Measurements from ENCODE around the gene GDF3.

The GDF3 gene

DNA sequence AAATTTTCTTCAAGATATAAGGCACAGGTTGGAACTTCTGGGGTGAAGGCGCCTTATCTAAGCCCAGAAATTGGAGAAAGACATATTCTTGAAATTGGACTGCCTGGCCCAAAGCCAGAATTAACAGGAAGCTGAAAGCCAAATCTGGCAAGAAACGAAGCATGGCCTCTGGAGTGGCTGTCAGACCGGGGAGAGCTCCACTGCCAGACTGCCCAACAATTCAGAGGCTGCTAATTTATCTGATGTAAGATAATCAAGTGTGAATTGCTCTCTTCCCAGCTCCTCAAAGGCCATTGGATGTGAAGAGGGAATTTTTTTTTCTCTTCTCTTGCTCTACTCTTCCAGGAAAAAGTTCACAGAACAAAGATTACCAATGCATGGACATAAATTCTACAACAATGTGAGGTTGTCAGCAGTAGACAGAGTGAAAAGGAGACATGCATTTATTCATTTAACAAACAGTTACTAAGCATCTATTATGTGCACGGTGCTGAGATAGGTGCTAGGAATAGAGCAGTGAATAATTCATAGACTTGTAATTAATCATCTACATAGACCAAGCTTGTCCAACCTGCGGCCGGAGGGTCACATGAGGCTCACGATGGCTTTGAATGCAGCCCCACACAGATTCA, at the start of gene GDF3:
TSS of gene GDF3 (minus strand) at position 210 of the 632 bp plus-strand sequence. CDS start at position 163, 47 bp downstream.
- DNase-seq = peak; percentile 83

DNA sequence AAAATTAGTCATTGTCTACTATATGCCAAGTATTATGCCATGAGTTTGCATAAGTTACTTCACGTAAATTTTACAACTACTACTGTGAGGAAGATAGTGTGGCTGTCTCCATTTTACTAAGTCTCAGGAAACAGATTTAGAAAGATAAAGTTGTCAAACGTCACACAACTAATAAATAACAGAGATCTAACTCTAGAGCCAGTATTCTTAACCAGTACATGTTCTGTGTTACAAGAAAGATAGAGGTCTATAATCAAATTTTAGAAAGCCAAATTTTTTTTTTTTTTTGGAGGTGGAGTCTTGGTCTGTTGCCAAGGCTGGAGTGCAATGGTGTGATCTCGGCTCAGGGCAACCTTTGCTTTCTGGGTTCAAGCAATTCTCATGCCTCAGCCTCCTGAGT, 37.4 kb upstream of the GDF3 start:
- DNase-seq = peak; percentile 58

DNA sequence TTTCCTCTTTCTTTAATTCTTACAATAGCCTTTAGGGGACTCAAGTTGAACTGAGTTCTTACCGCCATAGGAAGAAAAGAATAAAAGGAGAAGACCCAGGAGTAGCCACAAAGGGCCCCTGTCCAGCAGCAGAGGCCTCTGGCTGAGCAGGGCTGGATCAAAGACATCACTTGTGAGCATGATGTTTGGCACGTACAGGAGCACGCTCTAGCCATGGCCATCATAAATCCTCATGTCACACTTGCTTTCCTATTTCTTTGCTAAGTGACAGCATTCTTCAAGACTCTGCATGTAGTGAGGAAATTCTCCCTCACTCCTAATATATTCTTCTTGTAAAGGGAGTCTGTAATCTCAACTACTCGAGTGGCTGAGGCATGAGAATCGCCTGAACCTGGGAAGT, 35.9 kb upstream of the GDF3 start:
- DNase-seq = peak; percentile 35

DNA sequence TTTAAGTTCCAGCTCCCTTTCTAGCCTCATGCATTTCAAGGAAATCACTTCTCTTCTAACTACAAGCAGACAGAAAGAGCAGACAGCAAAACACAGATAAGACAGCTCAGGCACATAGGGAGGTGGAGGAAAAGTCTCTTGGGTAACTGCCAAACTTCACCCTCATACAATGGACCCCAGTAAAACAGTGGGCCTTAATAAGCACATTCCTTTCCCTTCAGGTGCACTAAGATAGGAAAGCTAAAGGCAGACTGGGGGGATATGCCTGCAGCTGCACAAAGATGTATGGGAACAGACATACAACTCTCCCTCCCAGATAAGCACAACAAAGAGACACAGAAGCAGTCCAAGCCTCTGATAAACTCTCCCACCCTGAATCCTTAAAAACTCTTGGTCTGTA, 35.4 kb upstream of the GDF3 start:
- DNase-seq = peak; percentile 34

DNA sequence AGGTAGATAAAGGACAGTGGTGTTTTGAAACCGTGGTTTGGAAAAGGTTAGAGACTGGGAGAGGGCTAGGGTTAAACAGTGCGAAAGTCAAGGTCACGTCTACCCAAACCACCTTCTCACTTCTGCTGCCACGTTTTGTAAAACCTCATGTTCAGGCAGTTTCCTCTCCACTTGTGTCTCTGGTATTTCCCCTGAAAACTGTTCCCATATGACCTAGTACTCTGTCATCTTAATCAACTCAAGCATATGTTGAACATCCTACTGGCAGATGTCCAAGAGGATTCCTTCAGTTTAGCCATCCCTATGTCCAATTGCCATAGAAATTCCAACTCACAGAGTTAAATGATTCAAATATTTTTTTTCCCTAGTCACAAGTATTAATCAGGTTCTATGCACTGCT, 34.2 kb upstream of the GDF3 start:
- no peak for DNase-seq

DNA sequence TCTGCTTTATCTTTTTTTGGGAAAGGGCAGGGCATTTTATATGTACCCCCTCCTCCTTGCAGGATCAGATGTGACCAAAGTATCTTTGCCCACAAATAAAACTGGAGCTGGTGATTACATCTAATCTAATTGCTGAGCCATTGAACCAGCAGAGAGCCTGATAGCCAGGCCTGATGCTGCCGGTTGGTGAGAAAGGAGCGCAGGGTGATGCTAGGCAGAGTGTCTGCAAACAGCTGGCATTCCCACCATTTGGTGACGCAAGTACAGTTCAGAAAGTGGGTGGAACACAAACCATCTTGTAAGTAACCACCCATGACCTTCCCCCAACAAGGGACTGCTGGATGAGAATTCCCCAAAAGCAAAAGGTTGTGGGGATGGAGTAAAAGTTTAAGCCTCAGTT, 28.4 kb upstream of the GDF3 start:
- DNase-seq = peak; percentile 21

DNA sequence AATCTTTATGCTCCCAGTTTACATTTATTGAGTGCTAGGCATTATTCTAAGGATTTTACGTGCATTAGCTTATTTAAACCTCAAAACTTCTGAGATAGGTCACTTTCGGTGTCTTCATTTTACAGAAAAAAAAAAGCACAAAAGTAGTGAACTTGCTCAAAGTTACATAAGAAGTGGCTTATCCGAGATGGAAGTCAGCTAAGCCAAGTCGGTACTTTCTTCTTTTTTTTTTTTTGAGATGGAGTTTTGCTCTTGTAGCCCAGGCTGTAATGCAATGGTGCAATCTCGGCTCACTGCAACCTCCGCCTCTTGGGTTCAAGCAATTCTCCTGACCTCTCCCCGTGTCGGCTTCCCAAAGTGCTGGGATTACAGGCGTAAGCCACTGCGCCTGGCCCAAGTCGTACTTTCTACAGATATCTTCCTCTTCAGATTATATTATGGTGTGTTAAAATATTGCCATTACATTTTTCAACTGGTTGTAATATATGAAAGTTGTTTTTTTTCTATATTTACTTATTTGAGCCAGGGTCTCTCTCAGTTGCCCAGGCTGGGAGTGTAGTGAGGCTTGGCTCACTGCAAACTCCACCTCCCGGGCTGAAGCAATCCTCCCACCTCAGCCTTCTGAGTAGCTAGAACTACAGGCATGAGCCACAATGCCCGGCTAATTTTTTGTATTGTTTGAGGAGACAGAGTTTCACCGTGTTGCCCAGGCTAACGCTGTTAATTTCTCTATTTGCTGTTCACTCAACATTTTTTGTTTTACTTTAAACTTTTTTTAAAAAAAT, 24.6 kb upstream of the GDF3 start:
- peak; percentile 18 for DNase-seq

DNA sequence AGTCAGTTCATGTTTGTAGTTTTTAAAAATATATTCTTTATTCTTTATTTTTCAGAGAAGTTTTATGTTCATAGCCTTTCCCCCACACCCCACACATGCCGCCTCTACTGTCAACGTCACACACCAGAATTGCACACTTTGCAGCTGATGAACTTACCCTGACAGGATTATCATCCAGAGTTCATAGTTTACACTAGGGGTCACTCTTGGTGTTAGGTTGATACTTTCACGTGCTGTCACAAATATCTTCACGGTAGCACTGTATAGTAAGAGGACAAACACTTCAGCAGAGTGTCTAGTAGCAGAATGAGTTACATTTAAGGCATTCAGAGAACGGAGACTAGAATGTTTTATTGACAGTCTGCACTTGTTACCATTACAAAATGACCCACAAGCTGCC, 20.8 kb upstream of the GDF3 start:
- DNase-seq = peak; percentile 85

DNA sequence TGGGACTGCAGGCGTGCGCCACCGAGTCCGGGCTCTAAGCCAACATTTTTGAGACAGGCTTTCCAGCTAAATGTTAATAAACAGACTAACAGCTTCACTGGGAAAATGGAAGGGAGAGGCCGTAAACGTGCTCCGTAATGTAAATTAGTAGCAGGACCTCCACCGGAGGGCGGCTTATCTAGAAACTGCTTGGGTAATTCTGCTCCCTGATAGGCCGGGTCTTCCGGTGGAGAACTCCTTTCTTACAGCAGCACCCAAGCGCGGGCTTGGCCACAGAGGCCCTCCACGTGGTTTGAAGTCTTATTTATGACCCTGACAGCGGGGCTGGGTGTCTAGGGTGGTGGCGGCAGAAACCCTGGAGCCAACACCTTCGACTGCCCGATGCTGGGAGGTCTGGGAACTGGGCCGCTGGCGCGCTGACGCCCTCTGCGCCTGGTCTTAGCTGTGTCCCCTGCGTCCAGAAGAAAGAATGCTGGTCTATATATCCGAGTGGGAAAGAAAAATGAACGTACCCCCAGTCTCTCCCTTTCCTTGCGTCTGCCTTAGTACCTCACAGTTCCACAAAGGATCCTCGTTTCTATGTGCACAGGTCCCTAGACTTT, 17.4 kb upstream of the GDF3 start:
- DNase-seq = no peak

DNA sequence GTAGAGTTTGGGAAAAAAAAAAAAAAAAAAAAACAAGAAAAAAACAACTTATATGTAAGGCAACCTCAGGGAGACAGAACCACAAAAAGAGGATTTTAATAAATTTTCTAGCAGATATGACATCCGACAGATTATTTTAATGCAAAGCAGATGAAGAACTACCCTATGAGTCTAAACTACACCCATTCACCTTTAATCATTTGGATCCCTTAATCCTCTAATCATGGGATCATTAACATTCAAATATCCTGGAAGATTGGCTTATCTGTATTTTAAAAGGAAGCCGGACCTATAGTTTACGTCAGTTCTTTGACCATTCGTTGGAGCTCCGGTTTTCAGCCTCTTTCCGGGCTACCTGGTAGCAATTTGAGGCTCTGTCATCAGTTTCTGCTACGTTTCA, 15.6 kb upstream of the GDF3 start, which contains the start of gene DPPA3:
TSS of gene DPPA3 (plus strand) at position 301 of the 400 bp plus-strand sequence. CDS start 138 bp downstream, outside the sequence.
- no peak for DNase-seq

DNA sequence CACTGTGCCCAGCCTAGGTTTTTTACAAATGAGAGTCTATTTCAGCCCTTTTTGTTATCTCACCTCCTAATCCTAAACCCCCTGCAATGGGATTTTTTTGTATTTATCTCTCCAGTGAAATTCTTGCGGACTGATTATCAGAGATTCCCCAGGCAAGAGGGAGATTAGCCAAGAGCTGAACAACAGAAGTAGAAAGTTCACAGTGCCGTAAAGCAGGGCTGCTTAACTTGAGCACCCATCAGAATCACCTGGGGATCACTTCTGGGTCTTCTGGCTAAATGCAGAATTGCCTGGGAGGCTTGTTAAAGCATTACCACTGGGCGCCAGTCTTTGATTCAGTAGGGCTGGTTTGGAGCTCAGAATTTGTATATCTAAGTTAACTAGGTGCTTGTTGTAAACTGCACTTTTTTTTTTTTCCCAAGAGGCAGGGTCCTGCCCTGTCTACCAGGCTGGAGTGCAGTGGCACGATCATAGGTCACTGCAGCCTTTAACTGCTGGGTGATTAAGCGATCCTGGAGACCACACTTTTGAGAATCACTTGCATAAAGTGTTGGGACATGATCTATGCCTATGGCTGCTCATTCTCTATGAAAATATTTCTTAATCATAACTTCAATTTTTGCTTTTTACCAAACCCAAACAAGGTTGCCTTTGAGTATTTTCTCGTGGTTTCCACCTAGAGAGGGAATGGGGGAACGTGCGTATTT, 14.5 kb upstream of the GDF3 start:
- DNase-seq = peak; percentile 65

DNA sequence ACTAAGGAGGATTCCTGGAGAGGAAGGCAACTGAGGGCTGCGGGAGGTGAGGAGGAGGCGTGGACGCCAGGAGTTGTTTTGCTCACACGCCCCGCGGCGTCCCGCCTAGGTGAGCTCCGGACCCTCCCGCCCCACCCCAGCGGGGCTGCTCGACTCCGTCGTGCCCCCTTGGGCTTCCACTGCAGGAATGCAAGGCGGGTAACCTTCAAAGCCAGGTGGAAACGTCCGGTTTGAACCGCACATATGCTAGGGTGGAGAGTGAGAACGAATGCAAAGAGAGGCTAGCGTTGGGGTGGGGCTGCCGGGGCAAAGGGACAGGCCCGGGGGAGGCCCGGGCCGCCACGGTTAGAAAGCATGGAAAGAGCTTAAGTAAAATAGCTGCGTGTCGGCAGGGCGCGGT, 10.3 kb upstream of the GDF3 start:
- DNase-seq = no peak

DNA sequence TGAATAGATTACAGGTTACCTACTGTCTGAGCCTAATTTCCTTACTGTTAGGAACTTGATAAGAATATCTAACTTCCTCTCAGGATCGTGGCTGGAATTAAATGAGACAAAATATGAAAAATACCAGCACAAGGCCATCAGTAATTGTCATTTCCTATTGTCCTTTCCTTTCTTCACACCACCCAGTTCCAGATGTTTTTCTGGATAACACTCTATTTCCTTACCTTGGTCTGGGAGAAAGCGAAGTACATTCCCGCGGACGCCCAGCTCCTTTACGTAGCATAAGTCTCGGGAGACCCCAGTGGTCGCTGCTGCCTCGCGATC, 376 bp downstream of the GDF3 start:
- peak; percentile 55 for DNase-seq

DNA sequence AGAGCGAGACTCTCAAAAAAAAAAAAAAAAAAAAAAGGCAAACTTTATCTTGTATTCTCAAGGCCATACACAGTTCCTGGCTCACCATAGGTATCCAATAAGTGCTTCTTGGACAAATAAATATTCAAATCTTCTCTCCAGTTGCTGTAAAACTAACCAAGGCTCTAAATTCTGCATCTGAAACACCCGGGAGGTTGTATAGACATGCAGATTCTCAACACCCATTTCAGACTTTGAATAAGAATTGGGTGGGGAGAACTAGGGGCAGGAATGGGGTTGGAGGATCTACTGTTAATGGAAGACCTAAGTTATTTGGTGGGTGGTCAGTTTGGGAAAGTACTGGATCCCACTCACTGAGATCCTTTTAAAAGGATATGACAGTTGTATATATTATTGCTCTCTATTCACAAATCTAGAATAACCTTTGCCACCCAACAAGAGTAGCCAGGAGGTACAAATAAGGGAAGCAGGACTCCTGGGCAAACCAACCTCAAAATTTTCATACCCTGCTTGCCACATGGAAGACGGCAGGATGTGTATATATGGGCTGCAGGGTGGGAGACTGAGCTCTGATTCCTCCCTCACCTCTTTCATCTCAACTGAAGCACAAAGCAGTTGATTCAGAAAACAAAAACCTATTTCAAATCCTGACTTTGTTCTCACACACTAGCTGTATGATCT, 879 bp downstream of the GDF3 start:
- no peak for DNase-seq

DNA sequence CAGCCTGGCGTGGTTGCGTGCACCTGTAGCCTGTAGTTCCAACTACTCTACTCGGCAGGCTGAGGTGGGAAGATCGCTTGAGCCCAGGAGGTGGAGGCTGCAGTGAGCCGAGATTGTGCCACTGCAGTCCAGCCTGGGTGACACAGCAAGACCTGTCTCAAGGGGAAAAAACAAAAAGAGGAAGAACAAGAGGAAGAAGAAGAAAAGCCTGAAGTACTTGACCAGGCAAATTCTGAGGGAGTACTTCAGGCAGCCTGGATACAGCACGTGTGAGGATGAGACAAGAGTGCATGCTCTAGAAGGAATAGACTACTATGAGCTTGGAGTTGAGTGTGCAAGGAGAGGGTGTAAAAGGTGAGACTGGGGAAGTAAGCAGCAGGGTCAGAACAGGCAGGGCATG, 1.8 kb downstream of the GDF3 start:
- peak; percentile 53 for DNase-seq

DNA sequence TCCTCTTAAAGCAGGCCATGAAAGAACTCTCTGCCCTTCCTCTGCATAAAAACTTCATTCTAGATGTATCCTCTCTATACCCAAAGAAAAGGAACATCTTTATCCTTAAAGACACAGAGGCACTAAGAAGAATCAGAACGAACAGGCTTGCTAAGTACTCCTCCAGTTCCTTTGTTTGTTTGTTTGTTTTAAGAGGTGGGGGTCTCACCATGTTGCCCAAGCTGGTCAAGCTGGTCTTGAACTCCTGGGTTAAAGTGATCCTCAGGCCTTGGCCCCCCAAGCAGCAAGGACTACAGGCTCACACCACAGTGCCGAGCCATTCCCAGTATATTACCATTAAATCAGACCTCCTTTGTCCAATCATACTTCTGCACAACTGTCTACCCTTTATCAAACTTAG, 14.0 kb downstream of the GDF3 start:
- DNase-seq = peak; percentile 21

DNA sequence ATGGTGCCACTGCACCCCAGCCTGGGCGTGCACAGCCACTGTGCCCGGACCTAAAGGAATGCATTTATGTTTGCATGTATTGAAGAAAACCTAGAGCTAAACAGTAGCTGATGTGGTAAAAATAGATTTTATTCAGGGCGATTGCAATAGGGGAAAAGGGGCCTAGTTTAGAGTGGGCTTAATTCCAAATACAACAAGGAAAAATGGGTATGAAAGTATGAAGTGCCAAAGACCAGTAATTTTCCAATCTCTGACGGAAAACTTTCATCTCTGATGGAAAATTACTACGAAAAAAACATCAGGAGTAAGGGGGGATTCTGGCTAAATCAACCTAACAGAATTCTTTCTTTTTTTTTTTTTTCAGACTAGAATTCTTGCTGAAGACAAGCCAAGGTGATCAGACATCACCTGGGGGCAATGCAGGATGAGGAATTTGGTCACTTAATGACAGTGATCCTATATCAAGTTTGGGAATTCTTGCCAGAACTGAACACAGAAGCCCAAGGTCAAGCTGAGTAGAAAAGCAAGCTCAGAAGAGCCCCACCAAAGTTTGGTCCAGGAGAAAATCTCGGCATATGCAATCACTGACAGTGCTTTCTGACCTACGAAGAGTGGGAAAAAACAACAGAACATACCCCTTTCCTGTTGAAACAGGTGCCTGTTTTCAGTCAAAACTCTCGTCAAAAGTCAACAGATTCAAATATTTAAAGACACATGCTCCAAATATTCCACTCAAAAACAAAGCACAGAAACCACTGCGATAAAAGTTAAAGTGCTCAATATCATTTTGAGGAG, 16.1 kb downstream of the GDF3 start:
- DNase-seq = no peak

DNA sequence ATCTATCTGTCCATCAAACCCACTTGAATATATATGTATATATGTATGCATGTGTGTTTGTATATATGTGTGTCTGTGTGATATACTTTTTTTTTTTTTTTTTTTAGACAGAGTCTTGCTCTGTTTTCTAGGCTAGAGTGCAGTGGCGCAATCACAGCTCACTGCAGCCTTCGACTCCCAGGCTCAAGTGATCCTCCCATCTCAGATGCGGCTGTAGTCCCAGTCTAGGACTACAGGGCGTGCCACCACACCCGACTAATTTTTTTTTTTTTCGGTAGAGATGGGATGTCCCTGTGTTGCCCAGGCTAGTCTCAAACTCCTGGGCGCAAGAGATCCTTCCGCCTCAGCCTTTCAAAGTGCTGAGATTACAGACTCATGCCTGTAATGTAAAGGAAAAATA, 16.8 kb downstream of the GDF3 start:
- DNase-seq = peak; percentile 63

DNA sequence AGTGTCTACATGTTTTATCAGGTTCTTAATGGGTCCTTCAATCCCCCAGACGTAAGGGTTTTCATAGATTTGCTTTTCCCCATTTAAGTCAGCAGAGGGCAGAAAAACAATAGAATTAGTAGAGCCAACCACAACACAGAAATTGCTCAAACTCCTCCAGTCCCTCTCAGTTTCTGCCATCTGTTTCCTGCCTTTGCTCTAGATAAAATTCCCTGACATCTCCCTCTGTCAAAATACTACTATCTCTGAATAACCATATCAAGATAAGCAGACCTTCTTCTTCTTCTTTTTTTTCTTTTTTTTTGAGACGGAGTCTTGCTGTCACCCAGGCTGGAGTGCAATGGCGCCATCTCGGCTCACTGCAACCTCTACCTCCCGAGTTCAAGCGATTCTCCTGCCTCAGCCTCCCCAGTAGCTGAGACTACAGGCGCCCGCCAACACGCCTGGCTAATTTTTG, 18.1 kb downstream of the GDF3 start:
- peak; percentile 98 for DNase-seq

DNA sequence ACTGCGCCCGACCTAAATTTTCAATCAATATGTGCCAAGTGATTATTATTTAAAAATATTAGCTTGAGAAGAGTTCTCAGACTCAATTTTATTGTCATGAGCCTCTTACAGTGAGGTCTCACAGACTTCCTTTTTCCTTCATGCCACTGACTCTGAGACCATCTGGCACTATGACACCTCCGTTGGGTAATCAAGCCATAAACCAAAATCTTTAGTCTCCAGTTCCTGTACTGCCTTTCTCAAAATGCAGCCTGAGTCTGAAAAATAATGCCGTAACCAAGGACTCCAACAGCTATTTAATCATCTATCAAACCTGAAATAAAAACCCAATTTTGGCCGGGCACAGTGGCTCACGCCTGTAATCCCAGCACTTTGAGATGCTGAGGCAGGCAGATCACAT, 20.1 kb downstream of the GDF3 start:
- peak; percentile 83 for DNase-seq

DNA sequence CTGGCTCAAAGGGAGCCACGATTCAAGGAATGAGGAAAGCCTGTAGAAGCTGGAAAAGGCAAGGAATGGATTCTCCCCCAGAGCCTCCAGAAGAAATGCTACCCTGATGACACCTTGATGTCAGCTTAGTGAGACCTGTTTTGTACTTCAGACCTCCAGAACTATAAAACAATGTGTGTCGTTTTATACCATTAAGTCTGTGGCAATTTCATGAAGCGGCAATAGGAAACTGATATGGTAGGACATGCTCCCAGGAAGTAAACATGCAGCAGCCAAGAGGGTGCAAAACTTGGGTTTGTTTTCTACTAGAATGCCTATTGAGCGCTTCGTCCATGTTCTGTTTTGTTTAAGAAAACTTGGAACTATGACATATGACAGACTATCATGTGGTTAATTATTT, 27.4 kb downstream of the GDF3 start:
- no peak for DNase-seq

DNA sequence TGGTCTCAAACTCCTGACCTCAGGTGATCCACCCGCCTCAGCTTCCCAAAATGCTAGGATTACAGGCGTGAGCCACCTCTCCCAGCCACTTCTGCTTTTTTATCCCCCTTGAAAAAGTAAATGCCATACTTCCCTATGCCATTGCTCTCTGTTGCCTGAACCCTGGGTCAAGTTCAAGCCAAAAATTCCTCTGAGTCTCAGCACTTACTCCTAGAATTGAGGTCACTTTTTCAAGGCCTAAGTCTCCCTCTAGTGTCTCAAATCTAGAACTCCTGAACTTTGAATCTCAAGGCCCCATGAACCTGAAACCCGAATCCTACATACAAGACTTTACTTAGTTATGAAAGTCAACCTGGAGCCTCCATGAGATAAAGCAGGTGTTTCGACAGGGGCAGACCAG, 28.4 kb downstream of the GDF3 start:
- peak; percentile 69 for DNase-seq

All from hematopoietic multipotent progenitor cell treated with erythropoietin and hydrocortisone succinate and interleukin-3 and kit ligand, for 4 days (in vitro differentiated cells).